HG03565 (cell line): ENCODE measurements around the gene ACACA.

Experiments used
- ATAC-seq: cut with Tn5 transposase; IDR thresholded peaks from one replicate; pipeline ENCODE4 v1.9.1; 2021; ENCODE audit warnings: mild to moderate bottlenecking, moderate library complexity; ENCODE audit not compliant: unreplicated experiment

Gene ACACA

GRCh38 chr17:37051833-37052232, 354.8 kb downstream of the ACACA start:
- no peak for ATAC-seq

DNA sequence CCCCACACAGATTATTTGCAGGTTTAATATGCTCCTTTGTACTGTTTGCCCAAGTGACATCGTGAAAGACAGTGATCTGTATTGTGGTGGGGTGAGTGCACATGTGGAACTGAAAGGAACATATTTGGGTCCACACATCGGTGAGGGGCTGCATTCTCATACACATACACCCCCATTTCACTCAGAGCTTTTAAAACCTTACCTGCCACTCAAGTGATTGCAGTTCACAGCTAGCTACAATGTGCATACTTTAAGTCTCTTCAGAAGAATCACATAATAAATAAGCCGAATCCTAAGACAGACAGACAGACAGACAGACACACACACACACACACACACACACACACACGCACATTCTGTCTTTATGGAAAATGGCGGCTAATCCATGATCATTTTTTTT, 355.3 kb downstream of the ACACA start:
- ATAC-seq: no peak

- ATAC-seq: no peak
These were observed 355.7 kb downstream of the ACACA start for GRCh38 chr17:37050920-37051319.

GRCh38 chr17:37048811-37049210, 357.8 kb downstream of the ACACA start:
- no peak for ATAC-seq

DNA sequence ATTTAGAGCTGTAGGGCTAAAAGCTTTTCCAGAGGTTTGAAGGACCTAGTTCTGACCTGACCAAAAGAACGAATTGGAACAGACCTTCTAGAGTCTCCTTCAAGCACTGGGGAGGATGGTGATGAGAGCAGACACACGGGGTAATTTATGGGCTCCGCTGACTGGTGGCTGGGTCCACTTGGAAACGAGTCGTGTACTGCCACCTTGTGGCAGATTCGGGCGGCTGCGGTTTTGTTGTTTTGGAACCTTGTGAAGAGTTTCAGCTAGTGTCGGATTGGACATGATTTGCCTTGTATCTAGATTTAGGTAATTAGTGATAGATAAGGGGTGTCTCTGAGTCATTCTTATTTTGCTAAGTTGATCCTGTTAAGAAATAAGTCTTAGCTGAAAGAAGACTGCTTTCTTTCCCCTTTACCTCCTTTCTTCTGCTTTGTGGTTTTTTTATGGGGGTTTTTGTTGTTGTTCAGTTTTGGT, 359.0 kb downstream of the ACACA start:
- ATAC-seq: no peak

GRCh38 chr17:37045351-37045922, 361.2 kb downstream of the ACACA start:
- ATAC-seq: no peak

DNA sequence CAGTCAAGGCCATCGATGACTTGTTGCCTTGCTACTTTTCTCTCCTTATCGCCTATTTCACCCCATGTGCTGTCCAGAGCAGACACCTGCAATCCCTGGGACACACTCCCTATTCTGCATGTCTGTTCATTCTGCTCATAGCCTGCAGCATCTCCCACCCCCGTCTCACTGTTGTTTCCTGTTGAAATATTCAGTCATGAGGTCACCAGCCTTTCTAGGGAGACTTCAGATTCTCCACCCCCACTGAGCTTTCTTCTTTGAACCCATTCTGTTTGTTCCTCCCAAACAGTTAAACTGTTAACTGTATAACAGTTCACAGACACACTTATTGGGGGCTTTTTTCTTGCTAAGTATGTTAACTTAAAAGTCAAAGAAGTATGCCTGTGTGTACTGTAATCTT, 363.4 kb downstream of the ACACA start:
- no peak for ATAC-seq

GRCh38 chr17:37041932-37042331, 364.7 kb downstream of the ACACA start:
- no peak for ATAC-seq

GRCh38 chr17:37039269-37039668, 367.4 kb downstream of the ACACA start:
- no peak for ATAC-seq

- ATAC-seq: no peak
These were observed 369.0 kb downstream of the ACACA start for GRCh38 chr17:37037590-37038155.
